ES-I3 (cell line): Measurements from ENCODE around the gene C11orf68.

Experiments
- H3K36me3 ChIP-seq: 2 replicates; pipeline ENCODE4 v1.6.1; 2013; ENCODE audit warnings: mild to moderate bottlenecking, low read length, control low read depth, moderate library complexity; ENCODE audit not compliant: insufficient read depth
- H3K4me1 ChIP-seq: 2 replicates; pipeline ENCODE4 v1.6.1; 2013; ENCODE audit warnings: mild to moderate bottlenecking, control low read depth, low read length; ENCODE audit not compliant: insufficient read depth
- H3K9ac ChIP-seq: 2 replicates; pipeline ENCODE4 v1.6.1; 2013; ENCODE audit warnings: low read depth, mild to moderate bottlenecking, low read length, moderate library complexity
- H3K9me3 ChIP-seq: 2 replicates; pipeline ENCODE4 v1.6.1; 2013; ENCODE audit warnings: mild to moderate bottlenecking, low read length, moderate library complexity; ENCODE audit not compliant: control insufficient read depth, insufficient read depth

The C11orf68 gene

GRCh38 chr11:65885231-65885630 is 33.6 kb downstream of the C11orf68 start:
- H3K9ac ChIP-seq, result no peak overlapping the region
- H3K9me3 ChIP-seq, result no peaks in the 10 kb centered on the region
- H3K4me1 ChIP-seq, result peaks cover 12% of the 10 kb centered on the region
- peaks cover 26% of the 10 kb centered on the region for H3K36me3 ChIP-seq

- H3K36me3 ChIP-seq, result peaks cover 26% of the 10 kb centered on the region
Measured at GRCh38 chr11:65884716-65885092, 34.2 kb downstream of the C11orf68 start.

GRCh38 chr11:65883786-65884715 is 34.8 kb downstream of the C11orf68 start:
- Histone ChIP-seq H3K4me1 (peaks cover 6% of the 10 kb centered on the region), H3K9ac (no peak overlapping the region), H3K9me3 (no peaks in the 10 kb centered on the region), H3K36me3 (peaks cover 26% of the 10 kb centered on the region)

More at GRCh38 chr11:65884716-65885092, 34.2 kb downstream of the C11orf68 start:
- Histone ChIP-seq H3K9me3 (no peaks in the 10 kb centered on the region), H3K4me1 (peaks cover 8% of the 10 kb centered on the region), H3K9ac (no peak overlapping the region)

GRCh38 chr11:65883058-65883761 is 35.7 kb downstream of the C11orf68 start:
- no peaks in the 10 kb centered on the region for H3K9me3 ChIP-seq
- peaks cover 26% of the 10 kb centered on the region for H3K36me3 ChIP-seq
- no peak overlapping the region for H3K9ac ChIP-seq
- H3K4me1 ChIP-seq, result peaks cover 6% of the 10 kb centered on the region

- Histone ChIP-seq H3K9me3 (no peaks in the 10 kb centered on the region), H3K4me1 (peaks cover 4% of the 10 kb centered on the region), H3K36me3 (peaks cover 26% of the 10 kb centered on the region), H3K9ac (no peak overlapping the region)
Measured at GRCh38 chr11:65882120-65883057, 36.5 kb downstream of the C11orf68 start.

- Histone ChIP-seq H3K36me3 (peaks cover 19% of the 10 kb centered on the region), H3K4me1 (peaks cover 3% of the 10 kb centered on the region; the same call in 1 of the 2 replicates), H3K9me3 (no peaks in the 10 kb centered on the region), H3K9ac (no peak overlapping the region)
Measured at GRCh38 chr11:65880844-65881421, 37.9 kb downstream of the C11orf68 start.

GRCh38 chr11:65880027-65880426 is 38.8 kb downstream of the C11orf68 start:
- Histone ChIP-seq H3K4me1 (peaks cover 3% of the 10 kb centered on the region; the same call in 1 of the 2 replicates), H3K36me3 (peaks cover 15% of the 10 kb centered on the region), H3K9ac (no peak overlapping the region), H3K9me3 (no peaks in the 10 kb centered on the region)

GRCh38 chr11:65879617-65880016 is 39.2 kb downstream of the C11orf68 start, which contains the start of gene CTSW:
Gene CTSW (plus strand): TSS chr11:65879837. CDS start chr11:65879855, 18 bp downstream.
- H3K9ac ChIP-seq, result no peak within 1 kb of the TSS
- no peaks in the 10 kb centered on the region for H3K9me3 ChIP-seq
- H3K36me3 ChIP-seq, result peaks cover 11% of the 10 kb centered on the region
- peaks cover 3% of the 10 kb centered on the region; the same call in 1 of the 2 replicates for H3K4me1 ChIP-seq

- H3K9me3 ChIP-seq, result no peaks in the 10 kb centered on the region
- H3K4me1 ChIP-seq, result no peaks in the 10 kb centered on the region
- peak overlapping the region; percentile 69; the same call in 1 of the 2 replicates for H3K9ac ChIP-seq
- peaks cover 6% of the 10 kb centered on the region; the same call in 1 of the 2 replicates for H3K36me3 ChIP-seq
Measured at GRCh38 chr11:65873318-65874156, 45.3 kb downstream of the C11orf68 start.

- no peaks in the 10 kb centered on the region for H3K9me3 ChIP-seq
- peaks cover 6% of the 10 kb centered on the region; the same call in 1 of the 2 replicates for H3K36me3 ChIP-seq
- peak within 1 kb of the TSS; percentile 69 for H3K9ac ChIP-seq
- no peaks in the 10 kb centered on the region for H3K4me1 ChIP-seq
Measured at GRCh38 chr11:65872586-65873317, 46.1 kb downstream of the C11orf68 start, which contains the start of gene EFEMP2. Gene EFEMP2 (minus strand): TSS chr11:65872800. CDS start chr11:65872354, 446 bp downstream.

- Histone ChIP-seq H3K36me3 (peaks cover 6% of the 10 kb centered on the region; the same call in 1 of the 2 replicates), H3K4me1 (no peaks in the 10 kb centered on the region), H3K9me3 (no peaks in the 10 kb centered on the region), H3K9ac (peak overlapping the region; percentile 30)
Measured at GRCh38 chr11:65871811-65872548, 46.9 kb downstream of the C11orf68 start.
